ENCODE data around the gene IGSF3. TPM values are rescaled to one million over a fixed set of nuclear protein-coding genes. Genes with fewer than 3 reads are reported as not detected.
"Not testable (repeated sequence)": the region's sequence is repeated elsewhere in the genome, so short reads cannot be mapped to it uniquely, and the experiment has no call there.

Gene IGSF3
- total and polyA plus RNA-seq, 2 experiments from 2014 or later, result 7.3 to 37.8 TPM

GRCh38 chr1:116621756-116622155 is 45.8 kb downstream of the IGSF3 start:
- peaks cover 22% of the 10 kb centered on the region for H3K36me3 Mint-ChIP-seq (ENCODE audit: low read depth)
- H3K4me2 ChIP-seq; DNase-seq (ENCODE audit: low spot score); H3K4me3 Mint-ChIP-seq; H4K20me1 ChIP-seq (replicated peaks; ENCODE audit: insufficient read depth); H3K36me3 ChIP-seq (ENCODE audit: insufficient read depth); H3K27ac ChIP-seq (ENCODE audit: low read depth); H3K27me3 ChIP-seq (ENCODE audit: insufficient read depth); H3K4me3 ChIP-seq; H3K9me2 ChIP-seq (ENCODE audit: insufficient read depth); ATAC-seq; H3K79me2 ChIP-seq (replicated peaks; ENCODE audit: insufficient read depth); H2AFZ ChIP-seq; H3K27ac Mint-ChIP-seq; H3K27me3 Mint-ChIP-seq (ENCODE audit: insufficient read depth, low read depth, poor library complexity); H3F3A ChIP-seq (replicated peaks; ENCODE audit: low read depth): not testable (repeated sequence)
- H3K4me1 ChIP-seq (ENCODE audit: insufficient read depth), result peaks cover 21% of the 10 kb centered on the region
- H3K4me1 Mint-ChIP-seq, result peaks cover 45% of the 10 kb centered on the region
- peaks cover 18% of the 10 kb centered on the region for H3K9me3 Mint-ChIP-seq

GRCh38 chr1:116620392-116620791 is 47.1 kb downstream of the IGSF3 start:
- H3K36me3 Mint-ChIP-seq (ENCODE audit: low read depth), result peaks cover 25% of the 10 kb centered on the region

GRCh38 chr1:116619106-116619505 is 48.4 kb downstream of the IGSF3 start:
- not testable (repeated sequence) for ATAC-seq; H3F3A ChIP-seq (replicated peaks; ENCODE audit: low read depth); H3K27me3 ChIP-seq (ENCODE audit: insufficient read depth); H3K27ac ChIP-seq (ENCODE audit: low read depth); H3K27me3 Mint-ChIP-seq (ENCODE audit: insufficient read depth, low read depth, poor library complexity); H3K4me3 ChIP-seq; H3K36me3 ChIP-seq (ENCODE audit: insufficient read depth); H3K4me3 Mint-ChIP-seq; H4K20me1 ChIP-seq (replicated peaks; ENCODE audit: insufficient read depth); H3K27ac Mint-ChIP-seq; H3K9me2 ChIP-seq (ENCODE audit: insufficient read depth); H2AFZ ChIP-seq; H3K79me2 ChIP-seq (replicated peaks; ENCODE audit: insufficient read depth)
- H3K4me1 Mint-ChIP-seq, result peaks cover 39% of the 10 kb centered on the region
- peaks cover 29% of the 10 kb centered on the region for H3K36me3 Mint-ChIP-seq (ENCODE audit: low read depth)
- Histone ChIP-seq H3K4me2 (peak overlapping the region; percentile 21), H3K4me1 (ENCODE audit: insufficient read depth) (peaks cover 19% of the 10 kb centered on the region)
- DNase-seq (ENCODE audit: low spot score), result peak; percentile 11
- H3K9me3 Mint-ChIP-seq, result peaks cover 18% of the 10 kb centered on the region

More at GRCh38 chr1:116620392-116620791, 47.1 kb downstream of the IGSF3 start:
- H3K79me2 ChIP-seq (replicated peaks; ENCODE audit: insufficient read depth); H3K4me3 ChIP-seq; H2AFZ ChIP-seq; H3K27ac ChIP-seq (ENCODE audit: low read depth); H3K27me3 Mint-ChIP-seq (ENCODE audit: insufficient read depth, low read depth, poor library complexity); H4K20me1 ChIP-seq (replicated peaks; ENCODE audit: insufficient read depth); DNase-seq (ENCODE audit: low spot score); H3K4me2 ChIP-seq; ATAC-seq; H3F3A ChIP-seq (replicated peaks; ENCODE audit: low read depth); H3K36me3 ChIP-seq (ENCODE audit: insufficient read depth); H3K27me3 ChIP-seq (ENCODE audit: insufficient read depth); H3K9me2 ChIP-seq (ENCODE audit: insufficient read depth); H3K4me3 Mint-ChIP-seq: not testable (repeated sequence)
- peaks cover 18% of the 10 kb centered on the region for H3K9me3 Mint-ChIP-seq
- H3K4me1 Mint-ChIP-seq, result peaks cover 38% of the 10 kb centered on the region
- H3K27ac Mint-ChIP-seq, result peak overlapping the region; percentile 77
- peaks cover 17% of the 10 kb centered on the region for H3K4me1 ChIP-seq (ENCODE audit: insufficient read depth)

- not testable (repeated sequence) for H3K27me3 Mint-ChIP-seq (ENCODE audit: insufficient read depth, low read depth, poor library complexity); H3K79me2 ChIP-seq (replicated peaks; ENCODE audit: insufficient read depth); H3K9me2 ChIP-seq (ENCODE audit: insufficient read depth); H3K4me3 ChIP-seq; DNase-seq (ENCODE audit: low spot score); H3K27me3 ChIP-seq (ENCODE audit: insufficient read depth); H3K4me3 Mint-ChIP-seq; H3F3A ChIP-seq (replicated peaks; ENCODE audit: low read depth); H4K20me1 ChIP-seq (replicated peaks; ENCODE audit: insufficient read depth); H3K27ac Mint-ChIP-seq; ATAC-seq; H3K27ac ChIP-seq (ENCODE audit: low read depth); H3K4me2 ChIP-seq; H2AFZ ChIP-seq; H3K36me3 ChIP-seq (ENCODE audit: insufficient read depth)
- H3K9me3 Mint-ChIP-seq, result peaks cover 18% of the 10 kb centered on the region
- H3K4me1 ChIP-seq (ENCODE audit: insufficient read depth), result peaks cover 20% of the 10 kb centered on the region
- H3K4me1 Mint-ChIP-seq, result peaks cover 39% of the 10 kb centered on the region
- peaks cover 29% of the 10 kb centered on the region for H3K36me3 Mint-ChIP-seq (ENCODE audit: low read depth)
Observed at GRCh38 chr1:116617808-116618207, 49.7 kb downstream of the IGSF3 start.

- H3K9me2 ChIP-seq (ENCODE audit: insufficient read depth); DNase-seq (ENCODE audit: low spot score); H3K27me3 Mint-ChIP-seq (ENCODE audit: insufficient read depth, low read depth, poor library complexity); H3K4me3 Mint-ChIP-seq; ATAC-seq; H2AFZ ChIP-seq; H3K9me3 Mint-ChIP-seq; H4K20me1 ChIP-seq (replicated peaks; ENCODE audit: insufficient read depth); H3K79me2 ChIP-seq (replicated peaks; ENCODE audit: insufficient read depth); H3K27me3 ChIP-seq (ENCODE audit: insufficient read depth); H3F3A ChIP-seq (replicated peaks; ENCODE audit: low read depth); H3K4me3 ChIP-seq; H3K27ac ChIP-seq (ENCODE audit: low read depth); H3K4me2 ChIP-seq; H3K27ac Mint-ChIP-seq; H3K4me1 ChIP-seq (ENCODE audit: insufficient read depth); H3K36me3 ChIP-seq (ENCODE audit: insufficient read depth): not testable (repeated sequence)
- Mint-ChIP-seq H3K36me3 (ENCODE audit: low read depth) (peaks cover 11% of the 10 kb centered on the region; the same call in 2 of the 3 replicates), H3K4me1 (peaks cover 39% of the 10 kb centered on the region)
Observed at GRCh38 chr1:116613825-116614224, 53.7 kb downstream of the IGSF3 start.

- peaks cover 46% of the 10 kb centered on the region for H3K4me1 Mint-ChIP-seq
- H3K4me3 Mint-ChIP-seq, result not testable (repeated sequence)
Observed at GRCh38 chr1:116609801-116610371, 57.6 kb downstream of the IGSF3 start.

More at GRCh38 chr1:116609801-116610371, 57.6 kb downstream of the IGSF3 start:
- H3F3A ChIP-seq (replicated peaks; ENCODE audit: low read depth); H3K4me3 ChIP-seq; DNase-seq (ENCODE audit: low spot score); H3K27ac ChIP-seq (ENCODE audit: low read depth); H3K36me3 ChIP-seq (ENCODE audit: insufficient read depth); H3K36me3 Mint-ChIP-seq (ENCODE audit: low read depth); H3K27me3 Mint-ChIP-seq (ENCODE audit: insufficient read depth, low read depth, poor library complexity); H2AFZ ChIP-seq; H3K9me2 ChIP-seq (ENCODE audit: insufficient read depth); H3K4me1 ChIP-seq (ENCODE audit: insufficient read depth); ATAC-seq; H4K20me1 ChIP-seq (replicated peaks; ENCODE audit: insufficient read depth); H3K79me2 ChIP-seq (replicated peaks; ENCODE audit: insufficient read depth); H3K4me2 ChIP-seq; H3K27me3 ChIP-seq (ENCODE audit: insufficient read depth); H3K9me3 Mint-ChIP-seq: not testable (repeated sequence)
- 0 out of 2 replicates have a peak overlapping the region, but pooled peaks have one; percentile 7 for H3K27ac Mint-ChIP-seq
